ENCODE data around the gene TRAF7. TPM values are rescaled to one million over a fixed set of nuclear protein-coding genes. Genes with fewer than 3 reads are reported as not detected.
"Not testable (repeated sequence)": the region's sequence is repeated elsewhere in the genome, so short reads cannot be mapped to it uniquely, and the experiment has no call there.

The TRAF7 gene
- total and polyA plus RNA-seq, 2 of the 8 experiments (the other 6 are each of a cell fraction or from before 2014, with no cell fraction given): 96.8 to 148 TPM

- Histone ChIP-seq H3K79me2 (ENCODE audit: control insufficient read depth in 1 of 2, insufficient read depth in 2 of 2, low read length in 2 of 2) (peaks cover 0 to 22% of the 10 kb centered on the region in 2 experiments; a peak in 2 of 4 replicates), H3K4me1 (replicated peaks in 1 of 4; ENCODE audit: control insufficient read depth in 3 of 4, insufficient read depth in 4 of 4, low read length in 3 of 4) (peaks cover 0 to 23% (median 14%) of the 10 kb centered on the region in 4 experiments; a peak in 6 of 7 replicates), H3K27ac (ENCODE audit: low read depth, low read length) (peak overlapping the region; percentile 29; the same call in 1 of the 2 replicates), H3K18ac (ENCODE audit: extremely low read depth, low read length) (peak overlapping the region; percentile 19; the same call in 1 of the 2 replicates), H2BK12ac (ENCODE audit: low read depth, low read length) (peak overlapping the region; percentile 60; the same call in 1 of the 2 replicates), H2BK20ac (ENCODE audit: low read length) (peak overlapping the region; percentile 48; the same call in 1 of the 2 replicates), H2AK5ac (ENCODE audit: low read depth, low read length) (peak overlapping the region; percentile 82; the same call in 1 of the 2 replicates), H2BK15ac (ENCODE audit: low read length) (0 out of 2 replicates have a peak overlapping the region, but pooled peaks have one; percentile 46), H2BK5ac (ENCODE audit: low read depth, low read length) (peak overlapping the region; percentile 78; the same call in 1 of the 2 replicates), H4K8ac (ENCODE audit: extremely low read depth, insufficient read depth, low read length) (peak overlapping the region; percentile 51; the same call in 1 of the 2 replicates)
- not testable (repeated sequence) for H3K23ac ChIP-seq (ENCODE audit: insufficient read length); DNase-seq (ENCODE audit: low read depth in 1 of 2, low spot score in 2 of 2); H3K4me2 ChIP-seq (ENCODE audit: insufficient read depth in 1 of 2, low read depth in 2 of 2, low read length in 2 of 2); H3K79me1 ChIP-seq (ENCODE audit: low read depth, low read length); H3K4me3 ChIP-seq (ENCODE audit: extremely low read depth in 1 of 4, insufficient read depth in 2 of 4, low read depth in 3 of 4, low read length in 4 of 4); H3K9ac ChIP-seq (replicated peaks in 1 of 4; ENCODE audit: extremely low read depth in 1 of 4, low read depth in 3 of 4, low read length in 3 of 4); H3K14ac ChIP-seq (ENCODE audit: insufficient read length); H3K56ac ChIP-seq (replicated peaks; ENCODE audit: insufficient read length, low read depth, low read length); FAIRE-seq; H4K91ac ChIP-seq (replicated peaks; ENCODE audit: insufficient read length, low read length); H2BK120ac ChIP-seq (replicated peaks; ENCODE audit: low read depth, low read length); H2AFZ ChIP-seq (ENCODE audit: low read length); H3K4ac ChIP-seq (replicated peaks; ENCODE audit: insufficient read length, low read depth, low read length); H4K5ac ChIP-seq (ENCODE audit: insufficient read length, low read depth, low read length); H3K23me2 ChIP-seq (ENCODE audit: low read depth, low read length); H3K9me3 ChIP-seq (ENCODE audit: insufficient read depth in 2 of 2, low read depth in 1 of 2, low read length in 1 of 2); H3K36me3 ChIP-seq (ENCODE audit: control insufficient read depth in 2 of 4, insufficient read depth in 4 of 4, low read length in 3 of 4); H4K20me1 ChIP-seq (replicated peaks in 1 of 2; ENCODE audit: control insufficient read depth in 1 of 2, insufficient read depth in 2 of 2, low read length in 2 of 2); H3K27me3 ChIP-seq (replicated peaks in 1 of 4; ENCODE audit: control insufficient read depth in 3 of 4, extremely low read depth in 1 of 4, insufficient read depth in 3 of 4, low read length in 3 of 4)
- ChIA-PET POLR2A (ENCODE audit: partially characterized antibody) (interaction anchor here (1.2 to 1.5 kb wide), 2 partner anchors 25 to 54 kb away, joined by 3 to 4 read pairs; no protein-coding TSS in a partner anchor), CTCF (ENCODE audit: partially characterized antibody) (interaction anchor here (1.0 kb wide), 1 partner anchor 13 kb away, joined by 5 read pairs; no protein-coding TSS in a partner anchor)
- 89% methylated on average over 24 of the region's 31 CpGs; no CpG with 5 or more reads in 1 of the 2 experiments for WGBS, 2 experiments (ENCODE audit: extremely low coverage in 1 of 2, insufficient coverage in 1 of 2, insufficient read length in 1 of 2, insufficient replicate concordance in 2 of 2, low coverage in 1 of 2, low lambda C conversion rate in 2 of 2, missing lambda C conversion rate in 1 of 2)
These were observed 28.5 kb upstream of the TRAF7 start for GRCh38 chr16:2126928-2127556.
